C4-2B (cell line): ENCODE measurements around the gene SEC16A.

Source experiments
- CTCF ChIP-seq: fragments of 450-650 bp; conservative IDR thresholded peaks from 2 replicates; pipeline ENCODE4 v1.5.1; 2017; ENCODE audit warnings: mild to moderate bottlenecking
- ZFX ChIP-seq: fragments of 450-650 bp; IDR thresholded peaks from 2 replicates; pipeline ENCODE4 v1.6.1; 2017

GRCh38 chr9:136437839-136438547 is 44.8 kb downstream of the SEC16A start:
- TF ChIP-seq CTCF (no peak), ZFX (no peak)
